Thyroid gland (tissue), 4 donors: Measurements from ENCODE around the gene KRT79.

Experiments used
- CTCF ChIP-seq, 6 experiments: fragments of 200-600 bp in 3 of 6; fragments of 450-650 bp in 3 of 6; sonication (generic) in 3 of 6; IDR thresholded peaks; one replicate each; pipeline ENCODE4 v1.5.1; 2016 to 2019; ENCODE audit warnings: antibody characterized with exemption in 6 of 6, mild to moderate bottlenecking in 2 of 6, inconsistent platforms in 1 of 6, moderate library complexity in 1 of 6
- POLR2A ChIP-seq, 2 donors: fragments of 450-650 bp; IDR thresholded peaks; one replicate each; pipeline ENCODE4 v1.6.1; 2017; ENCODE audit warnings: antibody characterized with exemption in 2 of 2, mild to moderate bottlenecking in 2 of 2, moderate library complexity in 1 of 2

DNA sequence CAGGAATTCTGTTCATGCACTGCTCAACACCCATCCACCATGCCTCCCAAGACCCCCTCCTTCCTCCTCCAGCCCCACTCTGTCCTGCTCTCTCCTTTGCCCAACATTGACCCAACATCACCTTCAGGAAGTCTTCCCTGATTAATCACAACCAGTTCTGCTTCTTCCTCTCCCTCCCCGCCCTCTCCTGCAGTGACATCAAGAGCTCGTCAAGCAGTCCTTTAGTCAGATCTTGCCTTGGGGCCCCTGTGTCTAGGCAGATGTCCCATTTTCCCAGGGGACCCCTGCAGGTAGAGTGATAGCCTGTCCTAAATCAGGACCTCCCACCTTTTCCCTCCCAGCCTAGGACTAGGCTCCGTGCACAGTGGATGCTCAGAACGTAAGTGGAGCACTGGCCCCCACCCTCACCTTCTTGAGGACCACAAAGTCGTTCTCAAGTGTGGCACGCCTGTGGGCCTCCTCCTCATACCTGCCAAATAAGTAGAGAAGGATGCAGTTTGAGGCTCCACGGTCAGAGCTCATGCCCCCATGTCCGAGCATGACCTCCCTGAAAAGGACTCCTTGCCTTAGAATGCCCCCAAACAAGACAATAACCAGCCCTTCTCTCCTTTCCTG is 12.4 kb upstream of the KRT79 start:
- TF ChIP-seq POLR2A (IDR thresholded peaks at IDR 0.05) (no peak), CTCF (IDR thresholded peaks at IDR 0.05) (no peak)
